ENCODE data around the gene RNF223. TPM values are rescaled to one million over a fixed set of nuclear protein-coding genes. Genes with fewer than 3 reads are reported as not detected.
A peak's percentile ranks its signal among the peaks of the same experiment; 100 is the strongest.

RNF223 gene
- total RNA-seq, 1 donor from 2014 or later: not detected

- Mint-ChIP-seq H3K4me1 (ENCODE audit: low read depth, unreplicated experiment) (no peaks in the 10 kb centered on the region), H3K27me3 (ENCODE audit: unreplicated experiment) (peaks cover 18% of the 10 kb centered on the region), H3K27ac (ENCODE audit: unreplicated experiment) (peak overlapping the region; percentile 33), H3K36me3 (ENCODE audit: unreplicated experiment) (peaks cover 7% of the 10 kb centered on the region), H3K9me3 (ENCODE audit: unreplicated experiment) (peaks cover 15% of the 10 kb centered on the region), H3K4me3 (ENCODE audit: unreplicated experiment) (no peak overlapping the region)
- DNase-seq: no peak
- no peak for TF ChIP-seq CTCF (IDR thresholded peaks at IDR 0.05; ENCODE audit: partially characterized antibody, unreplicated experiment)
Observed at GRCh38 chr1:1052003-1052840, 21.9 kb downstream of the RNF223 start.

- Mint-ChIP-seq H3K27me3 (ENCODE audit: unreplicated experiment) (peaks cover 16% of the 10 kb centered on the region), H3K9me3 (ENCODE audit: unreplicated experiment) (peaks cover 14% of the 10 kb centered on the region), H3K4me1 (ENCODE audit: low read depth, unreplicated experiment) (no peaks in the 10 kb centered on the region), H3K27ac (ENCODE audit: unreplicated experiment) (no peak overlapping the region), H3K4me3 (ENCODE audit: unreplicated experiment) (no peak overlapping the region), H3K36me3 (ENCODE audit: unreplicated experiment) (peaks cover 7% of the 10 kb centered on the region)
- TF ChIP-seq CTCF (IDR thresholded peaks at IDR 0.05; ENCODE audit: partially characterized antibody, unreplicated experiment): no peak
- no peak for DNase-seq
Observed at GRCh38 chr1:1051127-1051810, 22.8 kb downstream of the RNF223 start.

- H3K9me3 Mint-ChIP-seq (ENCODE audit: unreplicated experiment): peaks cover 9% of the 10 kb centered on the region
- H3K27ac Mint-ChIP-seq (ENCODE audit: unreplicated experiment): no peak overlapping the region
- H3K36me3 Mint-ChIP-seq (ENCODE audit: unreplicated experiment): peaks cover 7% of the 10 kb centered on the region
- TF ChIP-seq CTCF (IDR thresholded peaks at IDR 0.05; ENCODE audit: partially characterized antibody, unreplicated experiment): no peak
- peaks cover 15% of the 10 kb centered on the region for H3K27me3 Mint-ChIP-seq (ENCODE audit: unreplicated experiment)
- no peaks in the 10 kb centered on the region for H3K4me1 Mint-ChIP-seq (ENCODE audit: low read depth, unreplicated experiment)
- DNase-seq: no peak
- no peak overlapping the region for H3K4me3 Mint-ChIP-seq (ENCODE audit: unreplicated experiment)
Observed at GRCh38 chr1:1050577-1051052, 23.5 kb downstream of the RNF223 start.

- no peaks in the 10 kb centered on the region for H3K4me1 Mint-ChIP-seq (ENCODE audit: low read depth, unreplicated experiment)
- no peak overlapping the region for H3K27ac Mint-ChIP-seq (ENCODE audit: unreplicated experiment)
- H3K36me3 Mint-ChIP-seq (ENCODE audit: unreplicated experiment): peaks cover 10% of the 10 kb centered on the region
- DNase-seq: no peak
- H3K27me3 Mint-ChIP-seq (ENCODE audit: unreplicated experiment): peaks cover 17% of the 10 kb centered on the region
- H3K9me3 Mint-ChIP-seq (ENCODE audit: unreplicated experiment): peaks cover 13% of the 10 kb centered on the region
- no peak overlapping the region for H3K4me3 Mint-ChIP-seq (ENCODE audit: unreplicated experiment)
- TF ChIP-seq CTCF (IDR thresholded peaks at IDR 0.05; ENCODE audit: partially characterized antibody, unreplicated experiment): no peak
Observed at GRCh38 chr1:1049318-1050165, 24.6 kb downstream of the RNF223 start.
